GM12874 (cell line): ENCODE data around the gene PANK4.

Experiments
- CTCF ChIP-seq: IDR thresholded peaks from 2 replicates; pipeline ENCODE4 v1.5.1; 2011; ENCODE audit warnings: low read depth, mild to moderate bottlenecking, control low read depth, low read length, moderate library complexity; ENCODE audit not compliant: insufficient read depth

The PANK4 gene

GRCh38 chr1:2475571-2475970 lies 50.8 kb downstream of the PANK4 start:
- no peak for TF ChIP-seq CTCF

GRCh38 chr1:2474933-2475371 lies 51.4 kb downstream of the PANK4 start:
- TF ChIP-seq CTCF: no peak

- no peak for TF ChIP-seq CTCF
These were observed 52.1 kb downstream of the PANK4 start for GRCh38 chr1:2474104-2474844.

- no peak for TF ChIP-seq CTCF
These were observed 53.2 kb downstream of the PANK4 start for GRCh38 chr1:2473198-2473597.

- no peak for TF ChIP-seq CTCF
These were observed 53.7 kb downstream of the PANK4 start for GRCh38 chr1:2472561-2473177.

- no peak for TF ChIP-seq CTCF
These were observed 54.3 kb downstream of the PANK4 start for GRCh38 chr1:2472109-2472508.

- TF ChIP-seq CTCF: no peak
These were observed 54.8 kb downstream of the PANK4 start for GRCh38 chr1:2471587-2472001.
